DND-41 (cell line): Measurements from ENCODE around the gene RNF138.

ENCODE experiments used
- CTCF ChIP-seq: IDR thresholded peaks from 2 replicates; pipeline ENCODE4 v1.5.1; 2012; ENCODE audit warnings: borderline replicate concordance, low read length, moderate library complexity, mild to moderate bottlenecking; ENCODE audit not compliant: poor library complexity, severe bottlenecking; ENCODE audit errors: extremely low read depth
- EZH2 ChIP-seq: IDR thresholded peaks from 3 replicates; pipeline ENCODE4 v1.6.1; 2012; ENCODE audit warnings: borderline replicate concordance, low read depth, mild to moderate bottlenecking, moderate library complexity, low read length, inconsistent platforms; ENCODE audit not compliant: severe bottlenecking

- no peak for TF ChIP-seq CTCF
- no peak for TF ChIP-seq EZH2
Measured at GRCh38 chr18:32104516-32104915, 12.8 kb downstream of the RNF138 start.
